ENCODE results near the gene TBC1D23.
A peak's percentile ranks its signal among the peaks of the same experiment; 100 is the strongest.
"Not testable (repeated sequence)": the region's sequence is repeated elsewhere in the genome, so short reads cannot be mapped to it uniquely, and the experiment has no call there.

Gene TBC1D23

GRCh38 chr3:100335434-100335833 is 74.6 kb downstream of the TBC1D23 start:
- no peak overlapping the region for H4K8ac ChIP-seq (ENCODE audit: low read length)
- H2BK15ac ChIP-seq (ENCODE audit: low read depth, poor library complexity, severe bottlenecking) = no peak overlapping the region
- H3K18ac ChIP-seq (ENCODE audit: low read depth in 1 of 2, low read length in 2 of 2) = no peak overlapping the region
- peak; percentile 18 for DNase-seq
- 89% methylated on average over 14 of the region's 14 CpGs for WGBS
- no peak overlapping the region for H3K23ac ChIP-seq (ENCODE audit: low read length in 2 of 2)
- H3K4me1 ChIP-seq (ENCODE audit: control insufficient read depth, insufficient read depth, low read depth, low read length) = peaks cover 12% of the 10 kb centered on the region
- H3K27me3 ChIP-seq (ENCODE audit: control insufficient read depth in 1 of 2, insufficient read depth in 1 of 2, low read length in 2 of 2) = no peaks in the 10 kb centered on the region
- H4K91ac ChIP-seq (ENCODE audit: low read length) = no peak overlapping the region
- H2BK120ac ChIP-seq (ENCODE audit: low read depth, low read length) = no peak overlapping the region
- no peak overlapping the region for H2BK5ac ChIP-seq (ENCODE audit: low read depth, low read length, poor library complexity, severe bottlenecking)
- H3K36me3 ChIP-seq (ENCODE audit: control insufficient read depth in 1 of 2, insufficient read depth in 2 of 2, low read depth in 1 of 2, low read length in 2 of 2) = peaks cover 11 to 22% of the 10 kb centered on the region in 2 experiments
- H3K4me3 ChIP-seq (ENCODE audit: insufficient read depth in 1 of 2, low read depth in 1 of 2, low read length in 2 of 2) = peak overlapping the region in 1 of 2 experiments; percentile 77
- peak overlapping the region; percentile 43 for H2AK5ac ChIP-seq (ENCODE audit: low read length, severe bottlenecking)
- H3K9ac ChIP-seq (ENCODE audit: low read length) = peak overlapping the region; percentile 80
- no peak overlapping the region for H2AFZ ChIP-seq (ENCODE audit: low read depth, low read length)
- peaks cover 22% of the 10 kb centered on the region for H3K79me1 ChIP-seq (replicated peaks; ENCODE audit: low read length, poor library complexity, severe bottlenecking)
- H2BK12ac ChIP-seq (ENCODE audit: low read length in 2 of 2) = peak overlapping the region in 1 of 2 experiments; percentile 17
- H3K27ac ChIP-seq (ENCODE audit: low read length, poor library complexity, severe bottlenecking) = no peak overlapping the region
- H3K4me2 ChIP-seq (ENCODE audit: low read length, poor library complexity, severe bottlenecking) = peak overlapping the region; percentile 79
- no peaks in the 10 kb centered on the region for H3K9me3 ChIP-seq (ENCODE audit: control insufficient read depth, low read length)
- no peak overlapping the region for H3K4ac ChIP-seq (ENCODE audit: low read depth in 1 of 2, low read length in 2 of 2)
- no peak overlapping the region for H3K14ac ChIP-seq (ENCODE audit: low read length in 2 of 2)

DNA sequence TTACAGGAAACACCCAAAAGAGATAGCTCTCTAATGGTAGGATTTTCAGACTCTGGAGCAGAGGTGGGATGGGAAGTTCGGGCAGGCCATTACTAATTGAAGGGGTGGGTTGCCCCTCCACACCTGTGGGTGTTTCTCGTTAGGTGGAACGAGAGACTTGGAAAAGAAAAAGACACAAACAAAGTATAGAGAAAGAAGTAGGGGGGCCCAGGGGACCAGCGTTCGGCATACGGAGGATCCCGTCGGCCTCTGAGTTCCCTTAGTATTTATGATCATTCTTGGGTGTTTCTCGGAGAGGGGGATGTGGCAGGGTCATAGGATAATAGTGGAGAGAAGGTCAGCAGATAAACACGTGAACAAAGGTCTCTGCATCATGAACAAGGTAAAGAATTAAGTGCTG is 75.4 kb downstream of the TBC1D23 start:
- not testable (repeated sequence) for DNase-seq; H3K4ac ChIP-seq (ENCODE audit: low read depth in 1 of 2, low read length in 2 of 2); H4K91ac ChIP-seq (ENCODE audit: low read length); H2BK15ac ChIP-seq (ENCODE audit: low read depth, poor library complexity, severe bottlenecking); H2AFZ ChIP-seq (ENCODE audit: low read depth, low read length); H3K9me3 ChIP-seq (ENCODE audit: control insufficient read depth, low read length); H4K8ac ChIP-seq (ENCODE audit: low read length); H3K4me2 ChIP-seq (ENCODE audit: low read length, poor library complexity, severe bottlenecking); H3K4me3 ChIP-seq (ENCODE audit: insufficient read depth in 1 of 2, low read depth in 1 of 2, low read length in 2 of 2); H3K14ac ChIP-seq (ENCODE audit: low read length in 2 of 2); H2BK5ac ChIP-seq (ENCODE audit: low read depth, low read length, poor library complexity, severe bottlenecking); H3K27ac ChIP-seq (ENCODE audit: low read length, poor library complexity, severe bottlenecking); H2BK120ac ChIP-seq (ENCODE audit: low read depth, low read length); H2BK12ac ChIP-seq (ENCODE audit: low read length in 2 of 2); H3K27me3 ChIP-seq (ENCODE audit: control insufficient read depth in 1 of 2, insufficient read depth in 1 of 2, low read length in 2 of 2); H3K23ac ChIP-seq (ENCODE audit: low read length in 2 of 2); H3K18ac ChIP-seq (ENCODE audit: low read depth in 1 of 2, low read length in 2 of 2); H2AK5ac ChIP-seq (ENCODE audit: low read length, severe bottlenecking)
- Histone ChIP-seq H3K4me1 (ENCODE audit: control insufficient read depth, insufficient read depth, low read depth, low read length) (peaks cover 12% of the 10 kb centered on the region), H3K36me3 (ENCODE audit: control insufficient read depth in 1 of 2, insufficient read depth in 2 of 2, low read depth in 1 of 2, low read length in 2 of 2) (peaks cover 11 to 30% of the 10 kb centered on the region in 2 experiments), H3K79me1 (replicated peaks; ENCODE audit: low read length, poor library complexity, severe bottlenecking) (peaks cover 22% of the 10 kb centered on the region), H3K9ac (ENCODE audit: low read length) (peak overlapping the region; percentile 80)
- 99% methylated on average over 8 of the region's 10 CpGs for WGBS

DNA sequence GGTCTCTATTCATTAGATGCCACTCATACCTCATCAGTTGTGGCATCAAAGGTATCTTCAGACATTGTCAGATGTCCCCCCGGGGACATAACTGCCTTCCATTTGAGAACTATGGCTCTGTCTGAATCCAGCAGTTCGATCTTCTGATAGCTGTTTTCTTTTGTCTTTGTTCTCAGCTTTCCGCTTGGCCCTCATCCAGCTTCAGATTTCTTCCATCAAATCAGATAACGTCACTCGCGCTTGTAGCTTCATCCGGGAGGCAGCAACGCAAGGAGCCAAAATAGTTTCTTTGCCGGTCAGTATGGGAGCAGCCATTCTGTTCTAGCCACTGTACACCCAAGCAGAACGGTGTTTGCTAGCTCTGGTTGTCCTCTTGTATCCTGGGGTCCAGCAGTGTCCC is 78.1 kb downstream of the TBC1D23 start:
- peaks cover 11% of the 10 kb centered on the region for H3K4me1 ChIP-seq (ENCODE audit: control insufficient read depth, insufficient read depth, low read depth, low read length)
- no peak overlapping the region for H2BK120ac ChIP-seq (ENCODE audit: low read depth, low read length)
- H3K9ac ChIP-seq (ENCODE audit: low read length) = no peak overlapping the region
- no peak overlapping the region for H2BK5ac ChIP-seq (ENCODE audit: low read depth, low read length, poor library complexity, severe bottlenecking)
- no peak overlapping the region for H3K18ac ChIP-seq (ENCODE audit: low read depth in 1 of 2, low read length in 2 of 2)
- H2BK15ac ChIP-seq (ENCODE audit: low read depth, poor library complexity, severe bottlenecking) = no peak overlapping the region
- H3K79me1 ChIP-seq (replicated peaks; ENCODE audit: low read length, poor library complexity, severe bottlenecking) = peaks cover 22% of the 10 kb centered on the region
- H3K14ac ChIP-seq (ENCODE audit: low read length in 2 of 2) = no peak overlapping the region
- 98% methylated on average over 10 of the region's 10 CpGs for WGBS
- H3K23ac ChIP-seq (ENCODE audit: low read length in 2 of 2) = no peak overlapping the region
- no peak overlapping the region for H3K4me3 ChIP-seq (ENCODE audit: insufficient read depth in 1 of 2, low read depth in 1 of 2, low read length in 2 of 2)
- no peak for DNase-seq
- no peak overlapping the region for H4K8ac ChIP-seq (ENCODE audit: low read length)
- H3K4me2 ChIP-seq (ENCODE audit: low read length, poor library complexity, severe bottlenecking) = no peak overlapping the region
- no peak overlapping the region for H4K91ac ChIP-seq (ENCODE audit: low read length)
- no peak overlapping the region for H2AK5ac ChIP-seq (ENCODE audit: low read length, severe bottlenecking)
- peaks cover 2% of the 10 kb centered on the region for H3K9me3 ChIP-seq (ENCODE audit: control insufficient read depth, low read length)
- no peak overlapping the region for H2AFZ ChIP-seq (ENCODE audit: low read depth, low read length)
- no peaks in the 10 kb centered on the region for H3K27me3 ChIP-seq (ENCODE audit: control insufficient read depth in 1 of 2, insufficient read depth in 1 of 2, low read length in 2 of 2)
- H3K27ac ChIP-seq (ENCODE audit: low read length, poor library complexity, severe bottlenecking) = no peak overlapping the region
- no peak overlapping the region for H2BK12ac ChIP-seq (ENCODE audit: low read length in 2 of 2)
- peaks cover 18 to 53% of the 10 kb centered on the region in 2 experiments for H3K36me3 ChIP-seq (ENCODE audit: control insufficient read depth in 1 of 2, insufficient read depth in 2 of 2, low read depth in 1 of 2, low read length in 2 of 2)
- no peak overlapping the region for H3K4ac ChIP-seq (ENCODE audit: low read depth in 1 of 2, low read length in 2 of 2)

GRCh38 chr3:100339786-100340185 is 79.0 kb downstream of the TBC1D23 start:
- Histone ChIP-seq H3K9ac (ENCODE audit: low read length) (no peak overlapping the region), H3K9me3 (ENCODE audit: control insufficient read depth, low read length) (peaks cover 2% of the 10 kb centered on the region), H3K4me3 (ENCODE audit: insufficient read depth in 1 of 2, low read depth in 1 of 2, low read length in 2 of 2) (no peak overlapping the region), H3K27ac (ENCODE audit: low read length, poor library complexity, severe bottlenecking) (no peak overlapping the region), H3K79me1 (replicated peaks; ENCODE audit: low read length, poor library complexity, severe bottlenecking) (peaks cover 22% of the 10 kb centered on the region), H2BK12ac (ENCODE audit: low read length in 2 of 2) (no peak overlapping the region), H2AFZ (ENCODE audit: low read depth, low read length) (no peak overlapping the region), H2BK120ac (ENCODE audit: low read depth, low read length) (no peak overlapping the region), H4K8ac (ENCODE audit: low read length) (no peak overlapping the region), H3K4me1 (ENCODE audit: control insufficient read depth, insufficient read depth, low read depth, low read length) (peaks cover 6% of the 10 kb centered on the region), H3K4ac (ENCODE audit: low read depth in 1 of 2, low read length in 2 of 2) (no peak overlapping the region), H4K91ac (ENCODE audit: low read length) (no peak overlapping the region), H2BK5ac (ENCODE audit: low read depth, low read length, poor library complexity, severe bottlenecking) (no peak overlapping the region), H3K14ac (ENCODE audit: low read length in 2 of 2) (no peak overlapping the region), H3K36me3 (ENCODE audit: control insufficient read depth in 1 of 2, insufficient read depth in 2 of 2, low read depth in 1 of 2, low read length in 2 of 2) (peaks cover 18 to 62% of the 10 kb centered on the region in 2 experiments), H3K27me3 (ENCODE audit: control insufficient read depth in 1 of 2, insufficient read depth in 1 of 2, low read length in 2 of 2) (no peaks in the 10 kb centered on the region), H2BK15ac (ENCODE audit: low read depth, poor library complexity, severe bottlenecking) (no peak overlapping the region), H3K18ac (ENCODE audit: low read depth in 1 of 2, low read length in 2 of 2) (no peak overlapping the region), H3K23ac (ENCODE audit: low read length in 2 of 2) (no peak overlapping the region), H2AK5ac (ENCODE audit: low read length, severe bottlenecking) (no peak overlapping the region), H3K4me2 (ENCODE audit: low read length, poor library complexity, severe bottlenecking) (no peak overlapping the region)
- no peak for DNase-seq
- 99% methylated on average over 4 of the region's 5 CpGs for WGBS

Measured in mesenchymal stem cell (in vitro differentiated cells and primary cell).